Measurements from ENCODE around the gene MRTFA. TPM values are rescaled to one million over a fixed set of nuclear protein-coding genes. Genes with fewer than 3 reads are reported as not detected.

The MRTFA gene
- total RNA-seq, 2 donors from 2014 or later: 38.5 to 57.4 TPM

DNA sequence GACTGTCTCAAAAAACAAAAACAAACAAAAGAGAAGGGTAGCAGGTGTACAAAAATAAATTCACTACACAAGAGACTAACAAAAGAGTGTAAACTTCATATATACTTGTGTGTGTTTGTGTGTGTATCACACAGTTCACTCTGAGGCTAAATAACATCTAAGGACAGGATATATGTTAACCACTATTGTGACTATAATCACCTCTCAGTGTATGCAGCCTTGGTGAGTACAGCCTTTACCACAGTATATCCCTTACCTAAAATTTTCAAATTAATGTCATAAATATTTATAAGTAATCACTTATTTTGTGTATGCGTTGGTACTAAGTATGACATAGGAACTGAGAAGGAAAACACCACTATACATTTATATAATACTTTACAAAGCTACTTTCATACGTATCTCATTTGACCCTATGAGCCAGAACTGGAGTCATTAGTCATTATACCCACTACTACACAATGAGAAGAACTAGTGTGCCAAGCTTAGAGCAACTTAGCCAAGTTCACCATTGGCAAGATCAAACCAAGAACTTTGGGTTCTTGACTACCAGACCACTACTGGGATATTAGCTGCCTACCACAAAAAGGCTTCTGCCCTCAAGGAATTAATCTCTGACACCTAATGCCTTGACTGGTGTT lies 149.4 kb downstream of the MRTFA start:
- Mint-ChIP-seq H3K4me3 (no peak overlapping the region), H3K9me3 (no peaks in the 10 kb centered on the region), H3K36me3 (ENCODE audit: low read depth) (no peaks in the 10 kb centered on the region), H3K4me1 (peaks cover 10% of the 10 kb centered on the region), H3K27me3 (no peaks in the 10 kb centered on the region), H3K27ac (no peak overlapping the region)
- ATAC-seq (replicated peaks): peak; percentile 93

DNA sequence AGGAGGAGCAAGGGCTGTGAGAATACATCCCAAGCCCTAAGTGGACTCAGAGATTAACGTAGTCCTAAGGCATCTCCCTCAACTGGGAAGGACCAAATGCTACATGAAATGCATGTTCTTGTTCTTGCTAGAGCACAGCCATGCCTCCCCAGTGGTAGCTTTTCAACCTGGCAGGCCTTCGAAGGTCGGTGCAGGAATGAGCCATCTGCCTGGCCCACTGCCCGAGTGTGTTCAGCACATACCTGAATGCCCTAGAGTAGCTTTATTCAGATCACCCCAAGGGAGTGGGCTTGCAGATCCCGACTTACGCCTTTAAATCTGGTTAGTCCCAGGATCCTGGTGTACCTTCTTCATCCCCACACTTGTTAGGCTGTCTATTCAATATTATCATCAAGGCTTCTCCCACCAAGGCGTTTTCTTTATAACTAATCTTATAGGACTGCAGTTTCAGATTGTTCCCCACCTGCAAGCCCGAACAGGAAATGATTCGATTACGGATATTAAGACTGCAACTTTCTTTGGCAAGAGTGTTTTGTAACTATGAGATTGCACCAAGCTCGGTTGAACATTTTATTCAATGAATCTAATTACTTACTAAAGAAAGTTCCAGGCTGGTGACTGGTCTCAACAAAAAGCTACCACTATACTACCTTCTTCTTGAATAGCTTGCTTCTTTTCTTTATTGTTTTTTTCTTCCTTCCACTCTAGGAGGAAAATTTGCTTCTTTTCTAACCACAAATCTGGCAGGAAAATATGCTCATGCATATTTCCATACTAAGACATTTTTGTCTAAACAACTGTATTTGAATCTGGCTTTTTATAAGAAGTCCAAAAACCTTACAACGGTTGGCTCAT lies 150.5 kb downstream of the MRTFA start:
- H3K9me3 Mint-ChIP-seq: no peaks in the 10 kb centered on the region
- peaks cover 7% of the 10 kb centered on the region for H3K4me1 Mint-ChIP-seq
- no peak for ATAC-seq (replicated peaks)
- H3K27me3 Mint-ChIP-seq: no peaks in the 10 kb centered on the region
- no peak overlapping the region for H3K4me3 Mint-ChIP-seq
- no peak overlapping the region for H3K27ac Mint-ChIP-seq
- no peaks in the 10 kb centered on the region for H3K36me3 Mint-ChIP-seq (ENCODE audit: low read depth)

DNA sequence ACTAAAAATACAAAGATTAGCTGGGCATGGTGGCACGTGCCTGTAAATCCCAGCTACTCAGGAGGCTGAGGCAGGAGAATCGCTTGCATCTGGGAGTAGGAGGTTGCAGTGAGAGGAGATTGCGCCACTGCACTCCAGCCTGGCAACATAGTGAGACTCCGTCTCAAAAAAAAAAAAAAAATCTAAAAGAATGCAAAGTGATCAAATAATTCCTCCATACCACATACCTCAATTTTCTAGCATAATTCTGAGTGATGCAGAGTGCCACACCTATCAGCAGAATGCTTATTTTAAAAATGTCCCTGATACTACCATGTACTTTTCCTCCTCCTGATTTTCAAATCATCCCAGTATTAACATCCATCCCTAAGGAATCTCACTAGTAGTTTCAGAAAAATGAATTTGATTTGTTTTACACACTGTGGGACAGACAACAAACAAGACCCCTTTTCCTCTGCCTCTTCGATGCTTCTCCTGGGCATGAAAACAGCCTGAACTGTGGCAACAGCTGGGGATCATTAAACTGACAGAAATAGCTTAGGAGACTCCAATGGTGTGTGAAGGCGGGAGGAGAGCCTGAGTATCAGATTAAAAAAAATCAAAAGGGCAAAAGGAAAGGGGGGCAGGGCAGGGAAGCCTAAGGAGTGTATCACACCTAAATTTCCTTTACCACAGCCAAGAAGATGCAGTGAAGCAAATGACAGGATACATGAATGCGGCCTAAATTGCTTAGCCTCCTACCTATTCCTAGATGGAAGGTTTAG lies 151.4 kb downstream of the MRTFA start:
- ATAC-seq (replicated peaks): no peak
- H3K27ac Mint-ChIP-seq: no peak overlapping the region
- H3K9me3 Mint-ChIP-seq: no peaks in the 10 kb centered on the region
- H3K27me3 Mint-ChIP-seq: no peaks in the 10 kb centered on the region
- H3K4me3 Mint-ChIP-seq: no peak overlapping the region
- H3K4me1 Mint-ChIP-seq: peaks cover 7% of the 10 kb centered on the region
- no peaks in the 10 kb centered on the region for H3K36me3 Mint-ChIP-seq (ENCODE audit: low read depth)

DNA sequence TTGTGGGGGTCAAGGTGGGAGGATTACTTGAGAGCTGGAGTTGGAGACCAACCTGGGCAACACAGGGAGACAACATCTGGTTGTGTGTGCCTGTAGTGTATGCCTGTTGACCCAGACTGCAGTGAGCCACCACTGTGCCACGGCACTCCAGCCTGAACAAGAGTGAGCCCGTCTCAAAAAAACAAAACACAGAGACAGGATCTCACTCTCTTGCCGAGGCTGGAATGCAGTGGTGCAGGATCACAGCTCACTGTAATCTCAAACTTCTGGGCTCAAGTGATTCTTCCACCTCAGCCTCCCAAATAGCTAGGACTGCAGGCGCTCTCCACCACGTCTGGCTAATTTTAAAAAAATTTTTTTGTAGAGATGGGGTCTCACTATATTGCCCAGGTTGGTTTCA lies 153.6 kb downstream of the MRTFA start:
- peaks cover 11% of the 10 kb centered on the region for H3K4me1 Mint-ChIP-seq
- no peak overlapping the region for H3K27ac Mint-ChIP-seq
- no peak overlapping the region for H3K4me3 Mint-ChIP-seq
- ATAC-seq (replicated peaks): no peak
- H3K9me3 Mint-ChIP-seq: no peaks in the 10 kb centered on the region
- no peaks in the 10 kb centered on the region for H3K36me3 Mint-ChIP-seq (ENCODE audit: low read depth)
- no peaks in the 10 kb centered on the region for H3K27me3 Mint-ChIP-seq

DNA sequence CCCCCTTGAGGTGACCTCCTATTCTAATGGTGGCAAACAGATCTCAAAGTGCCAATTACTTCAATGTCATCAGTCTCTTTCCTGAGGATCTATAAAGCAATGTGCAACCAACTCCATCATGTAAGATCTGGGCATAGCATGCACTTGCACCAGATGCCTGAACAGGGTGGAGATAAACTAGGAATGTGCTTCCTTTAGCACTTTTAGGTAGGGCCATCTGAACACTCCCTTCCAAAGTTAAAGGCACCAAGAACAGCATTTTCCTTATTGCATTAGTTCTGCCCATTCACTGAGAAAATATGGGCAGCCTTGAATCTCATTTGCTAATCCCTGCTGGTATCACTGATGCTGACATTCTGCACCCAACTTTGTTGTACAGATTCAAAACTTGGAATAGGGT lies 154.1 kb downstream of the MRTFA start:
- Mint-ChIP-seq H3K9me3 (no peaks in the 10 kb centered on the region), H3K4me3 (no peak overlapping the region), H3K36me3 (ENCODE audit: low read depth) (no peaks in the 10 kb centered on the region), H3K27ac (no peak overlapping the region), H3K4me1 (peaks cover 10% of the 10 kb centered on the region), H3K27me3 (no peaks in the 10 kb centered on the region)
- ATAC-seq (replicated peaks): no peak

DNA sequence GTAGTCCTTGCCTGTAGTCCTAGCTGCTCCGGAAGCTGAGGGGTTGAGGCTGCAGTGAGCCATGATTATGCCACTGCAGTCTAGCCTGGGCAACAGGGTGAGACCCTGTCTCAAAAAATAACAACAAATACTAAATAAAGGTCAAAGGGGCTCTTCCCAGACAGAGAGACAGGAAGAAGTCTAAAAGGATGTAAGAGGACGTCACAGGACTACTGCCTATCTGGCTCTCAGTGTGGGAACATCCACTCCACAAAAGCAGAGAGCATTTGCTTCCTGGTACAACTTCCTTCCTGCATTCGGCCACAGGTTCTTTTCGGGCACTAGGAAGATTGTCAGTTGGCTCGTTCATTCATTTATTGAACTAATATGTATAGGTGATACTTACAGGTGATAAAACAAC lies 155.5 kb downstream of the MRTFA start:
- Mint-ChIP-seq H3K27ac (no peak overlapping the region), H3K36me3 (ENCODE audit: low read depth) (no peaks in the 10 kb centered on the region), H3K27me3 (no peaks in the 10 kb centered on the region), H3K9me3 (no peaks in the 10 kb centered on the region), H3K4me3 (no peak overlapping the region), H3K4me1 (peaks cover 10% of the 10 kb centered on the region)
- no peak for ATAC-seq (replicated peaks)

DNA sequence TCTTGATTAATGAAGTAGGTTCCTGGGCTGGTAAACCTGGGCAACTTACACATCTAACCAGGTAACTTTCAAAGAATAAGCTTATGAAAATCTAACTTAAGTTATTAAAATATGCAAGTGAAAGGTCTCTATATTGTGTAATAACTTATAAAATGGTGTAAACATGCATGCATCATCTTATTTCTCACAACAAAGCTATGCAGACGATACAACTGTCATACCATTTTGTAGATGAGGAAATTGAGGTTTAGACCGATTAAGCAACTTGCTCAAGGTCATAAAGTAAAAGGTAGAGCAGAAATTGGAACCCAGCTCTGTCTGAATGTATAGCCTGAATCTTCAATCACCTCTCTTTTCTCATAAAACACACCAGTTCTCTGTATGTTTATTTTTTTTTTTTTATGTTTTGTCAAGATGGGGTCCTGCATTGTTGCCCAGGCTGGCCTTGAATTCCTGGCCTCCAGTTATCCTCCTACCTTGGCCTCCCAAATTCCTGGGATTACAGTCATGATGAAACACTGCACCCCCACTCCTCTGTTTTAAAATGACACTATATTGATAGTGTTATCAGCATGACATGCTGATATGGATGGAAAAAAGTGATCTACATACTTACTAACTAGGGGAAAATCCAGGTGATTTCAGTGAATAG lies 156.5 kb downstream of the MRTFA start:
- peaks cover 10% of the 10 kb centered on the region for H3K4me1 Mint-ChIP-seq
- no peak overlapping the region for H3K4me3 Mint-ChIP-seq
- H3K36me3 Mint-ChIP-seq (ENCODE audit: low read depth): no peaks in the 10 kb centered on the region
- H3K27ac Mint-ChIP-seq: no peak overlapping the region
- no peaks in the 10 kb centered on the region for H3K27me3 Mint-ChIP-seq
- no peak for ATAC-seq (replicated peaks)
- H3K9me3 Mint-ChIP-seq: no peaks in the 10 kb centered on the region

DNA sequence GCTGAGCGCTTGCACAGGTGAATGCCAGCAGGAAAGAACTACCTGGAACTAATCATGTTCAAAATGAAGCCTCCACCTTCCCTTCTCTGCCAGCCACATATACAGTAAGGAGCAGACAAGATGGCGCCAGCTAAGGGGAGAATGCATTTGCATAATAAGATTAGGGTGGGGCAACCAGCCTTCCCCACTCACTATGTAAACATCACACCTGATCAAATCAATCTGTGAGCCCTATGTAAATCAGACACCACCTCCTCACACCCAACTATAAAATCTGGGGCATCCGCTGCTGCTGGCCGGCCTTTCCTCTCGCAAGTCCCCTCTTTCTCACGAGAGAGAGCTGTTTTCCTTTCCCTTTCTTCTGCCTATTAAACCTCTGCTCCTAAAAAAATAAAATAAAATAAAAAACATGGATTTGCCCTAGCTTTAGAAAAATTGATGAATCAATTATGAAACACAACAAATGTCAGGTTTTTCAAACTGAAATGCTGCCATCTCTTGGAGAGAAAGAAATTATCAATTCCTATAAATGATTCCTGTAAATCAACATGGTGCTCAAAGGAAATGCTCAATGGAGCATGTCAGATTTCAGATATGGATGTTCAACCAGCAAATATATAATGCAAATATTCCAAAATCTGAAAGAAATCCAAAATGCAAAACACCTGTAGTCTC lies 157.3 kb downstream of the MRTFA start:
- H3K4me1 Mint-ChIP-seq: peaks cover 10% of the 10 kb centered on the region
- no peaks in the 10 kb centered on the region for H3K27me3 Mint-ChIP-seq
- no peak for ATAC-seq (replicated peaks)
- peak overlapping the region; percentile 41 for H3K27ac Mint-ChIP-seq
- H3K36me3 Mint-ChIP-seq (ENCODE audit: low read depth): no peaks in the 10 kb centered on the region
- H3K4me3 Mint-ChIP-seq: no peak overlapping the region
- no peaks in the 10 kb centered on the region for H3K9me3 Mint-ChIP-seq

DNA sequence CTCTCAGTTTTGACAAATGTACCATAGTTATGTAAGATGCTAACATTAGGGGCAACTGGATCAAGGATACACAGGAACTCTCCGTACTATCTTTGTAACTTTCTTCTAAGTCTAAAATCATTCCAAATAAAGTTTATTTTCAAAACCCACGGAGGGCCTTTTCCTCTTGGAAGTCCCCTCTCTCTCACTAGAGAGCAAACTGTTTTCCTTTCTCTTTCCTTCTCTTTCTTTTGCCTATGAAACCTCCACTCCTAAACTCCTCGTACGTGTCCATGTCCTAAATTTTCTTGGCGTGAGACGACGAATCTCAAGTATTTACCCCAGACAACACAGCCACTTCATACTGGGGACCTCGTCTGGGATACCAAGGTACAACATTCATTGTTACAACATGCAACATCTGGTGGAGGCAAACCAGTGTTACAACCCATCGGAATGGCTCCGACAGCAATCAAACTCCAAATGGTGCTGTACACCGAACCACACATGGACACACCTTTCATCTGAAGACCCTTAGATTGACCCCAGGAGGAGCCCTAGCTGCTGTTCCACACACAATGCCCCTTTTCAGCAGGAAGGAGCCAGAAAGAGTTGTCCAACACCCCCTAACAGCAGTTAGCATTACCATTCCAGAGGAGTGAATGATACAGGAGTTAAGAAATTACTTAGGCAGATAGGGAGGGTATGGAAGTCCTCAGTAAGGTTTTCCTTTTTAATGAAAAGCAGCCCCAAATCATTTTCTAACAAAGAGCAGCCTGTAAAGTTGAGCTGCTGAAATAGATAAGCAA lies 158.0 kb downstream of the MRTFA start:
- Mint-ChIP-seq H3K4me1 (peaks cover 10% of the 10 kb centered on the region), H3K36me3 (ENCODE audit: low read depth) (no peaks in the 10 kb centered on the region), H3K27ac (peak overlapping the region; percentile 41), H3K4me3 (no peak overlapping the region), H3K9me3 (no peaks in the 10 kb centered on the region), H3K27me3 (no peaks in the 10 kb centered on the region)
- no peak for ATAC-seq (replicated peaks)

DNA sequence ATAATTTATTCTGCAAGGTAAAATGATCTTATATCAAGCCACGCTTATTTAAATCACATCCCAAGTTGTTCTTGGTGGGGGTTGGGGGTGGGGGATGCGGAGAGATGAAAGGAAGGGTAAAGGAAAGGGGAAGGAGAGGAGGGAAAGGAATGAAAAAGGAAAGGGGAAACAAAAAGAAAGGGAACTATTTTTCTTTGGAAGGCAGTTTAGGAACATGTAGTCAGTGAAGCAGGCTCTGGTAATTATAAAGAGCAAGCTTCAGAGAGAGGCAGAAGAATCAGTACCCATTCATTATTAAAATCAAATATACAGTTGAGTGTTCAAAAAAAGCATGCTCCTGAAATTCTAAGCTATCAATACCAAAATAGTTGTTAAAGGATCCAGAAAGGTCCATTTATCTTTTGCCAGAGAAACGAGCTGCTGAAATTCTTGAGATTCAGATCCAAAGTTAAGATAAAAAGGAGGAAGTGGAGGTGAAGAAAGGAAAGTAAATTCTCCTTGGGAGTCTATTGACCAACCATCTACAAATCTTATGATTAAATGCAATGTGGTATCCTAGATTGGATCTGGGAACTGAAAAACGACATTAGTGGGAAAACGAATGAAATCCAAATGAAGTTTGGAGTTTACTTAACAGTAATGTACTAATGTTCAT lies 158.7 kb downstream of the MRTFA start:
- no peaks in the 10 kb centered on the region for H3K36me3 Mint-ChIP-seq (ENCODE audit: low read depth)
- ATAC-seq (replicated peaks): no peak
- H3K4me3 Mint-ChIP-seq: no peak overlapping the region
- H3K4me1 Mint-ChIP-seq: peaks cover 10% of the 10 kb centered on the region
- no peaks in the 10 kb centered on the region for H3K27me3 Mint-ChIP-seq
- H3K27ac Mint-ChIP-seq: peak overlapping the region; percentile 41
- H3K9me3 Mint-ChIP-seq: no peaks in the 10 kb centered on the region

DNA sequence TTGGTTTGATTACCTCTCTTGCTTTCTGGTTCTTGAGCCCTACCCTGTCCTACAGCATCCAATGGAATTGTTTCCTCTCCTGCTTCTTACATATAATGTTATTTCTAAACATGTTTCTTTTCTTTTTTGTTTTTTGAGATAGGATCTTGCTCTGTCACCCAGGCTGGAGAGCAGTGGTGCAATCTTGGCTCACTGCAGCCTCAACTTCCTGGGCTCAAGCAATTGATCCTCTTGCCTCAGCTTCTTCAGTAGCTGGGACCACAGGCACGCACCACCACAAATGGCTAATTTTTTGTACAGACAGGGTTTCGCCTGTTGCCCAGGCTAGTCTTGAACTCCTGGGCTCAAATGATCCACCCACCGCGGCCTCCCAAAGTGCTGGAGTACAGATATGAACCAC lies 160.2 kb downstream of the MRTFA start:
- H3K9me3 Mint-ChIP-seq: no peaks in the 10 kb centered on the region
- no peaks in the 10 kb centered on the region for H3K36me3 Mint-ChIP-seq (ENCODE audit: low read depth)
- no peak overlapping the region for H3K27ac Mint-ChIP-seq
- peaks cover 10% of the 10 kb centered on the region for H3K4me1 Mint-ChIP-seq
- no peak for ATAC-seq (replicated peaks)
- H3K4me3 Mint-ChIP-seq: no peak overlapping the region
- no peaks in the 10 kb centered on the region for H3K27me3 Mint-ChIP-seq

DNA sequence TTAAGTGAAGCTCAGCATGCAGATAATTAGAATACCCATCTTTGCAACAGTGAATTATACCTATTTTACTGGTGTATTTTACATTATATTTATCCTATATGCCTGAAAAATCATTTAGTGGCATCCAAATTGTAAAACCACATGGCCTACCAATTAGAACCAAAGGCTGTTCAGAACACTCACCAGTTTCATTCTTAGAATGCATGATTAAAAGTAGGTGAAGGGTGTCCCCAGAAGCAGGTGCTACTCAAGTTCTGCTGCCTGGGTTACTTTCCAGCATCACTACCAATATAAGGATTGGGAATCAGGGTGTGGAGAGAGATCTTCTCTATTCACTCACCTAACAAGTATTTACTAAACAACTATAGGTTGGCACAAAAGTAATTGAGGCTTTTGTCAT lies 162.8 kb downstream of the MRTFA start:
- ATAC-seq (replicated peaks): peak; percentile 67
- H3K9me3 Mint-ChIP-seq: no peaks in the 10 kb centered on the region
- H3K36me3 Mint-ChIP-seq (ENCODE audit: low read depth): no peaks in the 10 kb centered on the region
- no peak overlapping the region for H3K4me3 Mint-ChIP-seq
- peaks cover 9% of the 10 kb centered on the region for H3K4me1 Mint-ChIP-seq
- no peak overlapping the region for H3K27ac Mint-ChIP-seq
- H3K27me3 Mint-ChIP-seq: no peaks in the 10 kb centered on the region

DNA sequence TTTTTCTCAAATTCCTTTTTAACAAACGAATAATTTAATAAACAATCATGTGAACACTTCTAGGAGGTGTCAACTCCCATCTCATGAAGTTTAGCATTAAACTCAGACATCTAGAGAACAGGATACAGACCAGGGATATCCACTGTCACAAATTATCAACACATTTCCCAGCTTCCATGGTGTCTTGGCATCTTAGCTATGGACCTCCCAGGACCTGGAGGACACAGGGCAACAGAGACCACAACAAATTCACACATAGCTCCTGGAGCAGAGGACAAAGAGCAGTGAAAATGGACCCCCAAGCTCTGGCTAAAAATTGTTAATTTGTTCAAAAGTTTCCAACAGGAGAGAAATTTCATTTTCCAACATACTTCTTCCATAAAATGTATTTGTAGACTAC lies 163.9 kb downstream of the MRTFA start:
- H3K9me3 Mint-ChIP-seq: no peaks in the 10 kb centered on the region
- peaks cover 7% of the 10 kb centered on the region for H3K4me1 Mint-ChIP-seq
- H3K27me3 Mint-ChIP-seq: no peaks in the 10 kb centered on the region

More for the DNA sequence above, 163.9 kb downstream of the MRTFA start:
- Mint-ChIP-seq H3K36me3 (ENCODE audit: low read depth) (no peaks in the 10 kb centered on the region), H3K4me3 (no peak overlapping the region), H3K27ac (no peak overlapping the region)
- no peak for ATAC-seq (replicated peaks)

Data from activated T-helper 17 cell treated with anti-CD3 and anti-CD28 coated beads, Interleukin-2, amount 50 U/mL, for 72 hours (primary cell).